ENCODE measurements around the gene NRIP1. TPM values are rescaled to one million over a fixed set of nuclear protein-coding genes. Genes with fewer than 3 reads are reported as not detected.
"Not testable (repeated sequence)": the region's sequence is repeated elsewhere in the genome, so short reads cannot be mapped to it uniquely, and the experiment has no call there.

Gene NRIP1
- total and polyA plus RNA-seq, 2 donors (not counting 3 experiments of a cell fraction or from before 2014, with no cell fraction given), result 2.8 to 24.0 TPM

- CTCF ChIA-PET; DNase-seq (ENCODE audit: low read depth, low spot score); H3K36me3 ChIP-seq (ENCODE audit: control insufficient read depth in 2 of 2, extremely low read depth in 1 of 2, insufficient read depth in 2 of 2, low read length in 2 of 2); FAIRE-seq; H3K9ac ChIP-seq (replicated peaks; ENCODE audit: extremely low read depth, insufficient read depth, low read length); H3K4me1 ChIP-seq (ENCODE audit: control insufficient read depth, extremely low read depth, insufficient read depth, low read length); H3K9me3 ChIP-seq (replicated peaks; ENCODE audit: control insufficient read depth, insufficient read depth, low read length); H3K9me1 ChIP-seq (replicated peaks; ENCODE audit: control insufficient read depth, extremely low read depth, insufficient read depth, low read length); POLR2A ChIA-PET; dilution Hi-C loops (cut with MboI; ENCODE audit: extremely low pct_ligation_motif_present, low sequenced_read_pairs); H3K27ac ChIP-seq (ENCODE audit: insufficient read depth, low read depth, low read length); H3K27me3 ChIP-seq (ENCODE audit: control insufficient read depth in 2 of 2, insufficient read depth in 2 of 2, low read length in 2 of 2); BruUV-seq (replicated peaks); H3K4me2 ChIP-seq (ENCODE audit: insufficient read depth, low read length); H2AFZ ChIP-seq (ENCODE audit: low read depth, low read length); intact Hi-C loops (cut with micrococcal nuclease); H3K4me3 ChIP-seq (replicated peaks in 1 of 3; ENCODE audit: insufficient read depth in 1 of 3, low read depth in 1 of 3, low read length in 3 of 3): not testable (repeated sequence)
- Histone ChIP-seq H4K20me1 (replicated peaks; ENCODE audit: control insufficient read depth, extremely low read depth, insufficient read depth, low read length) (peaks cover 14% of the 10 kb centered on the region), H3K79me2 (ENCODE audit: control insufficient read depth, insufficient read depth, low read length) (peaks cover 87% of the 10 kb centered on the region)
These were observed 33.9 kb downstream of the NRIP1 start for GRCh38 chr21:15030861-15031260.

DNA sequence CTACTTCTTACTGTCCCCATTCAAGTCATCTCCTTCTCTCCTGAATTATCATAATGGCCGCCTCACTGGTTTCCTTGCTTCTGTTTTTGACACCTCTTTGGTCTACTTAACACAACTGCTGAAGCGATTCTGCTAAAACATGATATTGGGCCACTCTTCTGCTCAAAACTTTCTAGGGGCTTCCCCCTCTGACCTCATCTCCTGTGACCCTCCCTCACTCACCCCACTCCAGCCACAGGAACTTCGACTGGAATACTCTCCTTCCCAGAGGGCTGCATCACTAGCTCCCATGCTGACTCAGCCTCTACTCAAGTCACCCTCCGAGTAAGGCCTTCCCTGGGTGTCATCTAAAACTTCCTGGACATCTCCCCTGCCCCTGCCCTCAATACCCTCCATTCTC is 35.7 kb downstream of the NRIP1 start:
- no peak for FAIRE-seq
- no TSS peak for BruUV-seq (replicated peaks)
- Histone ChIP-seq H4K20me1 (replicated peaks; ENCODE audit: control insufficient read depth, extremely low read depth, insufficient read depth, low read length) (peaks cover 14% of the 10 kb centered on the region), H3K9ac (replicated peaks; ENCODE audit: extremely low read depth, insufficient read depth, low read length) (no peak overlapping the region), H3K27me3 (ENCODE audit: control insufficient read depth in 2 of 2, insufficient read depth in 2 of 2, low read length in 2 of 2) (no peaks in the 10 kb centered on the region), H3K79me2 (ENCODE audit: control insufficient read depth, insufficient read depth, low read length) (peaks cover 92% of the 10 kb centered on the region), H3K9me1 (replicated peaks; ENCODE audit: control insufficient read depth, extremely low read depth, insufficient read depth, low read length) (peaks cover 8% of the 10 kb centered on the region), H3K4me1 (ENCODE audit: control insufficient read depth, extremely low read depth, insufficient read depth, low read length) (peaks cover 5% of the 10 kb centered on the region), H3K4me3 (replicated peaks in 1 of 3; ENCODE audit: insufficient read depth in 1 of 3, low read depth in 1 of 3, low read length in 3 of 3) (no peak overlapping the region), H3K9me3 (replicated peaks; ENCODE audit: control insufficient read depth, insufficient read depth, low read length) (no peaks in the 10 kb centered on the region), H2AFZ (ENCODE audit: low read depth, low read length) (no peak overlapping the region), H3K36me3 (ENCODE audit: control insufficient read depth in 2 of 2, extremely low read depth in 1 of 2, insufficient read depth in 2 of 2, low read length in 2 of 2) (no peaks in the 10 kb centered on the region), H3K27ac (ENCODE audit: insufficient read depth, low read depth, low read length) (no peak overlapping the region), H3K4me2 (ENCODE audit: insufficient read depth, low read length) (no peak overlapping the region)
- no peak for DNase-seq (ENCODE audit: low read depth, low spot score)
- POLR2A ChIA-PET, result no interaction called here
- dilution Hi-C loops (cut with MboI; ENCODE audit: extremely low pct_ligation_motif_present, low sequenced_read_pairs) (no loop called here), intact Hi-C loops (cut with micrococcal nuclease) (no loop called here)
- TF ChIP-seq MAX (IDR thresholded peaks at IDR 0.05; ENCODE audit: insufficient read depth, insufficient read length) (no peak), CTCF (IDR thresholded peaks at IDR 0.05; ENCODE audit: extremely low read depth in 1 of 2, insufficient read depth in 1 of 2, low read depth in 1 of 2, low read length in 2 of 2) (no peak), MYC (IDR thresholded peaks at IDR 0.05; ENCODE audit: low read depth, low read length) (no peak), GATA2 (IDR thresholded peaks at IDR 0.05; ENCODE audit: insufficient read depth, insufficient read length, low read depth, low read length) (no peak), FOS (IDR thresholded peaks at IDR 0.05; ENCODE audit: borderline replicate concordance, insufficient read depth, low read length) (no peak), POLR2A (IDR thresholded peaks at IDR 0.05; ENCODE audit: low read depth, low read length) (no peak), EZH2 (IDR thresholded peaks at IDR 0.05; ENCODE audit: borderline replicate concordance, low read depth, low read length, severe bottlenecking) (no peak), JUN (IDR thresholded peaks at IDR 0.05; ENCODE audit: borderline replicate concordance, insufficient read depth, insufficient read length, low read depth) (no peak), POLR2AphosphoS5 (IDR thresholded peaks at IDR 0.05; ENCODE audit: insufficient read depth, low read depth, low read length) (no peak)
- CTCF ChIA-PET, result interaction anchor here (1.3 kb wide), 1 partner anchor 15 kb away, joined by 3 read pairs; no protein-coding TSS in a partner anchor

Measured in endothelial cell of umbilical vein (primary cell).